ENCODE data around the gene OR6C75. TPM values are rescaled to one million over a fixed set of nuclear protein-coding genes. Genes with fewer than 3 reads are reported as not detected.

OR6C75 gene
- total and polyA plus RNA-seq, 2 donors (not counting 3 experiments of a cell fraction or from before 2014, with no cell fraction given), result not detected

DNA sequence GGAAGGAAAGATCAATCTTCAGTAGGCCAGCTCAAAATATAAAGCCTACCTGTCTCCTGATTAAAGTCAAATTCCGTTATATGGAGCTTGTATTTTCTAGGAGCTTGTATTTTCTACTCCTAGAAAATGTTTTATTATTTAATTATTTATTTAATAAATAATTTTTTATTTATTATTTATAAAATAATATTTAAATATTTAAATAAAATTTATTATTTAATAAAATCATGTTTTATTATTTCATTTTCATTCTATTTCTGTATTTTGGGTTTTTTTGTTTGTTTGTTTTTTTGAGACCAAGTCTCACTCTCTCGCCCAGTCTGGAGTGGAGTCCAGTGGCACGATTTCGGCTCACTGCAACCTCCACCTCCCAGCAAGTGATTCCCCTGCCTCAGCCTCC is 9.7 kb downstream of the OR6C75 start:
- Histone ChIP-seq H3K9me3 (replicated peaks; ENCODE audit: control insufficient read depth, insufficient read depth, low read length) (no peaks in the 10 kb centered on the region), H2AFZ (ENCODE audit: low read depth, low read length) (no peak overlapping the region), H3K79me2 (ENCODE audit: control insufficient read depth, insufficient read depth, low read length) (no peaks in the 10 kb centered on the region), H3K36me3 (ENCODE audit: control insufficient read depth in 2 of 2, extremely low read depth in 1 of 2, insufficient read depth in 2 of 2, low read length in 2 of 2) (no peaks in the 10 kb centered on the region), H3K27ac (ENCODE audit: insufficient read depth, low read depth, low read length) (no peak overlapping the region), H3K9me1 (replicated peaks; ENCODE audit: control insufficient read depth, extremely low read depth, insufficient read depth, low read length) (no peaks in the 10 kb centered on the region), H3K9ac (replicated peaks; ENCODE audit: extremely low read depth, insufficient read depth, low read length) (no peak overlapping the region), H4K20me1 (replicated peaks; ENCODE audit: control insufficient read depth, extremely low read depth, insufficient read depth, low read length) (no peaks in the 10 kb centered on the region), H3K4me1 (ENCODE audit: control insufficient read depth, extremely low read depth, insufficient read depth, low read length) (no peaks in the 10 kb centered on the region), H3K27me3 (ENCODE audit: control insufficient read depth in 2 of 2, insufficient read depth in 2 of 2, low read length in 2 of 2) (no peaks in the 10 kb centered on the region), H3K4me3 (replicated peaks in 1 of 3; ENCODE audit: insufficient read depth in 1 of 3, low read depth in 1 of 3, low read length in 3 of 3) (no peak overlapping the region), H3K4me2 (ENCODE audit: insufficient read depth, low read length) (no peak overlapping the region)
- no peak for TF ChIP-seq JUN (IDR thresholded peaks at IDR 0.05; ENCODE audit: borderline replicate concordance, insufficient read depth, insufficient read length, low read depth)
- TF ChIP-seq, protein P1, sequence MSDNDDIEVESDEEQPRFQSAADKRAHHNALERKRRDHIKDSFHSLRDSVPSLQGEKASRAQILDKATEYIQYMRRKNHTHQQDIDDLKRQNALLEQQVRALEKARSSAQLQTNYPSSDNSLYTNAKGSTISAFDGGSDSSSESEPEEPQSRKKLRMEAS (IDR thresholded peaks at IDR 0.05; ENCODE audit: insufficient read depth, insufficient read length), result no peak
- no peak for TF ChIP-seq EZH2 (IDR thresholded peaks at IDR 0.05; ENCODE audit: borderline replicate concordance, low read depth, low read length, severe bottlenecking)
- TF ChIP-seq FOS (IDR thresholded peaks at IDR 0.05; ENCODE audit: borderline replicate concordance, insufficient read depth, low read length), result no peak
- TF ChIP-seq MYC (IDR thresholded peaks at IDR 0.05; ENCODE audit: low read depth, low read length), result no peak
- no peak for TF ChIP-seq POLR2A (IDR thresholded peaks at IDR 0.05; ENCODE audit: low read depth, low read length)
- TF ChIP-seq GATA2 (IDR thresholded peaks at IDR 0.05; ENCODE audit: insufficient read depth, insufficient read length, low read depth, low read length), result no peak
- TF ChIP-seq, protein P2, sequence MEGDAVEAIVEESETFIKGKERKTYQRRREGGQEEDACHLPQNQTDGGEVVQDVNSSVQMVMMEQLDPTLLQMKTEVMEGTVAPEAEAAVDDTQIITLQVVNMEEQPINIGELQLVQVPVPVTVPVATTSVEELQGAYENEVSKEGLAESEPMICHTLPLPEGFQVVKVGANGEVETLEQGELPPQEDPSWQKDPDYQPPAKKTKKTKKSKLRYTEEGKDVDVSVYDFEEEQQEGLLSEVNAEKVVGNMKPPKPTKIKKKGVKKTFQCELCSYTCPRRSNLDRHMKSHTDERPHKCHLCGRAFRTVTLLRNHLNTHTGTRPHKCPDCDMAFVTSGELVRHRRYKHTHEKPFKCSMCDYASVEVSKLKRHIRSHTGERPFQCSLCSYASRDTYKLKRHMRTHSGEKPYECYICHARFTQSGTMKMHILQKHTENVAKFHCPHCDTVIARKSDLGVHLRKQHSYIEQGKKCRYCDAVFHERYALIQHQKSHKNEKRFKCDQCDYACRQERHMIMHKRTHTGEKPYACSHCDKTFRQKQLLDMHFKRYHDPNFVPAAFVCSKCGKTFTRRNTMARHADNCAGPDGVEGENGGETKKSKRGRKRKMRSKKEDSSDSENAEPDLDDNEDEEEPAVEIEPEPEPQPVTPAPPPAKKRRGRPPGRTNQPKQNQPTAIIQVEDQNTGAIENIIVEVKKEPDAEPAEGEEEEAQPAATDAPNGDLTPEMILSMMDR (IDR thresholded peaks at IDR 0.05; ENCODE audit: extremely low read depth in 1 of 2, insufficient read depth in 1 of 2, low read depth in 1 of 2, low read length in 2 of 2), result no peak
- TF ChIP-seq POLR2AphosphoS5 (IDR thresholded peaks at IDR 0.05; ENCODE audit: insufficient read depth, low read depth, low read length), result no peak
- CTCF ChIA-PET, result no interaction called here
- intact Hi-C loops (cut with micrococcal nuclease), result no loop called here
- dilution Hi-C loops (cut with MboI; ENCODE audit: extremely low pct_ligation_motif_present, low sequenced_read_pairs), result no loop called here
- DNase-seq (ENCODE audit: low read depth, low spot score) (no peak), FAIRE-seq (no peak)
- no TSS peak for BruUV-seq (replicated peaks)
- POLR2A ChIA-PET, result no interaction called here
